Measurements from ENCODE around the gene IGFN1.

Gene IGFN1

DNA sequence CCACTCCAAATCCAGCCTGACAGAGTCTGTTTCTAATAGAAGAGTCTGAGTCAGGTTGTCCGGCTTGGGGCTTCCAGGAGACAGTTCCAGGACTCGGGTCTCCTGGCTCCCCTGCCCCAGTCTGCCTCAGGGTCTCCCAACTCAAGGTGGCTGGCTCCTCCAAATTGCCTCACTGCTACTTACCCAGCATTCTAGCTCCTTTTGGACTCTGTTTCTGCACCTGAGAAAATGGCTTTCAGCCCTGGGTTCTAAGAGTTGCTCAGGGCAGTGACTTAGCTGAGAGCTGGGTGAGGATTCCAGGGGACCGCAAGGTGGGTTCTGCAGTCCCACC lies 5.5 kb upstream of the IGFN1 start:
- DNase-seq (ENCODE audit: low read depth in 2 of 2) = no peak

GRCh38 chr1:201185527-201186128 lies 5.0 kb upstream of the IGFN1 start:
- DNase-seq (ENCODE audit: low read depth in 2 of 2) = no peak

- DNase-seq (ENCODE audit: low read depth in 2 of 2) = no peak
These were observed 4.4 kb upstream of the IGFN1 start for GRCh38 chr1:201186192-201186591.

- no peak for DNase-seq (ENCODE audit: low read depth in 2 of 2)
These were observed 1.5 kb upstream of the IGFN1 start for GRCh38 chr1:201189085-201189484.

DNA sequence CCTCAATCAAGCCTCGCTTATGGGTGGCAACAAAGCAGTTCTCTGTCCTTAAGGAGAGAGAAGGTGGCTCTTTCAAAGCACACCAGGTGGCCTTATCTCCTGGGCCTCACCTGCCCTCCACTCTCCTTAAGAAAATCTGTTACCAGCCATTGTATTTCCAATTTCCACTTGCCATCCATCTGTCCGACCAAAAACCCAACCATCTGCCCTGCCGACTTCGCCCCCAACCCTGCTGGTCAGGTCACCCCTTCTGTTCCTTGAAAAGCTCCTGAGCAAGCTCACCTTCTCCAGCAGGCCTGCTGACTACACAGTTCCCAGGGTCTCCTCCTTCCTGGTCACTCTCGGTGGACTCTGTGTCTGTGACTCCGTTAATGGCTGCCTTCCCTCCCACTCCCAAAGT lies 619 bp upstream of the IGFN1 start:
- DNase-seq (ENCODE audit: low read depth in 2 of 2) = no peak

DNA sequence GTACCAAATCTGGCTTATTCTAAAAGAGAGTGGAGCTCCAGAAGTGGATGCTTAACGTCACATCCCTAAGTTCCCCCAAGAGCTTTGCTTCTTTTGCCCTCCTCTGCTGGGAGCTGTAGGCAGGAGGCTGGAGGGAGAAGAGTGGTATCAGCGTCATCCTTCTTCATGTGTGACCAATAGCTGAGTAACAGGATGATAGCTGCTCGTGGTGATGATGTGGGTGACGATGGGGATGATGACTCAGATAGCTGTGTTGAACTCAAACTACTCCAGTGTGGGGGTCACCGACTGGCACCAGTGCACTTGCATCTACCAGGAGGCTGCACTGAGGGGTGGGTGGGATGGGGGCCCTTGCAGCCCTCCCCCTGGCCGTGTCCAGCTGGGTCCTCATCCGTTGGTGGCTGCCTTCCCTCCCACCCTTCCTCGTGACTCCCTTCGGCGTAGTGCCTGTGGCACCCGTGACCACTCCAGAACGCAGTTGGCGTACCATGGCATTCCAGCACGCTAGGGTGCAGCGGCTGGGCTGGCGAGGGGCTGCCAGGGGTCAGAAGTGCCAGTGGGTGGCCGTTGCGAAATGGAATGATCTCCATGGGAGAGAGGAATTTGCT lies 1.1 kb downstream of the IGFN1 start:
- DNase-seq (ENCODE audit: low read depth in 2 of 2) = no peak

GRCh38 chr1:201192261-201192788 lies 1.7 kb downstream of the IGFN1 start:
- no peak for DNase-seq (ENCODE audit: low read depth in 2 of 2)

- no peak for DNase-seq (ENCODE audit: low read depth in 2 of 2)
These were observed 3.4 kb downstream of the IGFN1 start for GRCh38 chr1:201194046-201194445.

- DNase-seq (ENCODE audit: low read depth in 2 of 2) = no peak
These were observed 8.0 kb downstream of the IGFN1 start for GRCh38 chr1:201198598-201198997.

DNA sequence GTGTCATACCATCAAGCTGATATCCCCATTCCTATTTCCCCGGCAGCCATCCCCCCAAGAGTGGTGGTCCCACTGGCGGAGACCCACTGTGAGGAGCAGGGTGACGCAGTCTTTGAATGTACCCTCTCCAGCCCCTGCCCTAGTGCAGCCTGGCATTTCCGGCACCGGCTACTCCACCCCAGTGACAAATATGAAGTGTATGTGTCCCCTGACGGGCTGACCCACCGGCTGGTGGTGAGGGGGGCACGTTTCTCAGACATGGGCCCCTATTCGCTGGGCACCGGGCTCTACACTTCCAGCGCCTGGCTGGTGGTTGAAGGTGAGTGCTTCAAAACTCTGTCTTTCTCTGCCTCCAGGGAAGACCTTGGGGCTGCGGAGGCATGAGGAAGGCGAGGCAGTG lies 14.4 kb downstream of the IGFN1 start:
- no peak for DNase-seq (ENCODE audit: low read depth in 2 of 2)

GRCh38 chr1:201206176-201206575 lies 15.6 kb downstream of the IGFN1 start:
- no peak for DNase-seq (ENCODE audit: low read depth in 2 of 2)

DNA sequence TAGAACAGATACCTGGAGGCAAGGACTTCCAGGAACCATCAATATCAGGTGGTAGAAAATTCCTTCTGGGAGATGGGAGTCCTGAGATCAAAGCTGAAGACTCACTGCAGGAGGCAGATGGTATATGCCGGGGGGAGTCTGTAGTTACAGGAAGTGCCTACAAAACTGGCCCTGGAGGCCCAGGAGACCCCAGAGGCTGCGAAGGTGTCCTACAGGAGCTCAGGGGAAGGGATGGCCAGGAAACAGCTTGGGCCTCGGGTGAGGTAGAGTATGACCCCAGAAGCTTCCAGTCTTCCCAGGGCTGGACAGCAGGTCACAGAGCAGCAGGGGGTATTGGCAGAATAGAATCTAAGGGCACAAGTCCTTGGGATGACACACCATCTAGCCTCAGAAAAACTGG lies 16.4 kb downstream of the IGFN1 start:
- no peak for DNase-seq (ENCODE audit: low read depth in 2 of 2)

GRCh38 chr1:201208236-201208635 lies 17.6 kb downstream of the IGFN1 start:
- DNase-seq (ENCODE audit: low read depth in 2 of 2) = no peak

DNA sequence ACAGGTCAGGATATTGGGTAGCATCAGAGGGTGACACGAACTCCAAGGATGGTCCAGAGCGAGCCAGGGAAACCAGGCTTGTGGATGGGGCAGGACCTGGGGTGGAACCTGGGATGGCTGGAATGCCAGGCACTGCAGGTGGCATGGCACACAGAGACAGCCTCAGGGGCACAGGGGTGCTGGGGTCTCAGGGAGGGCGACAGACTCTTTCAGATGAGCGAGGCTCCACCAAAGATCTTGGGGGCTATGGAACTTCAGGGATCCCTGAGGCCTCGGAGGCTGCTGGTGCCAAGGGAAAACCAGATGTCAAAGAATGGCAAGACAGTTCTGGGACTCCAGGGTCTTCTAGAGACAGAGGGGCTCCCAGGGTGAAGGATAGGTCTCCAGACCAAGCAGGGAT lies 21.4 kb downstream of the IGFN1 start:
- DNase-seq (ENCODE audit: low read depth in 2 of 2) = no peak

DNA sequence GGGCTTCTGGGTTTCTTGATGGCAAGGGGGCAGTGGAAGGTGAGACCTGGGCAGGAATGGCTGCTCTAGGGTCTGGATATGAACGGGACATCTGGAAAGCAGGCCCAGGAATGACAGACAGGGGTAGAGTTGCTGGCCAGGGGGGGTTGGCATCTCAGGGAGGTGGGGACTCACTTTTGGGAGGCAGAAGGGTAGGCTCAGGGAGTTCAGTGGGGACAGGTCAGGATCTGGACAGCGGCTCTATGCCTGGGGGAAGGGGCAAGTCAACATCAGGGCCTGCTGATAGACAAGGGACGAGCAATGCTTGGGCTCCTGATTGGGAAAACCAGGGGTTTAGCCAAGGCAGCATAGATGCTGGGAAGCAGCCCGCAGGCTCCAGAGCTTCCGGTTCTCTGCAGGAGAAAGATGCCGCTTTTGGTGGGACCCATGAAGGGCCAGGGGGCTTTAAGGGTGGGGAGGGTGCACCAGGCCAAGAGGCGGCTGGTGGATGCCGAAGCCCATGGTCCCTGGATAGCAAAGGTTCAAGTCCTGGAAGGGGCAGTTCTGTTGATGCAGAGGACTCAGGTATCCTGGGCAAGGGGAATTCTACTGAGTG lies 21.9 kb downstream of the IGFN1 start:
- no peak for DNase-seq (ENCODE audit: low read depth in 2 of 2)

- DNase-seq (ENCODE audit: low read depth in 2 of 2) = no peak
These were observed 22.6 kb downstream of the IGFN1 start for GRCh38 chr1:201213106-201213770.

- DNase-seq (ENCODE audit: low read depth in 2 of 2) = no peak
These were observed 23.3 kb downstream of the IGFN1 start for GRCh38 chr1:201213926-201214325.

DNA sequence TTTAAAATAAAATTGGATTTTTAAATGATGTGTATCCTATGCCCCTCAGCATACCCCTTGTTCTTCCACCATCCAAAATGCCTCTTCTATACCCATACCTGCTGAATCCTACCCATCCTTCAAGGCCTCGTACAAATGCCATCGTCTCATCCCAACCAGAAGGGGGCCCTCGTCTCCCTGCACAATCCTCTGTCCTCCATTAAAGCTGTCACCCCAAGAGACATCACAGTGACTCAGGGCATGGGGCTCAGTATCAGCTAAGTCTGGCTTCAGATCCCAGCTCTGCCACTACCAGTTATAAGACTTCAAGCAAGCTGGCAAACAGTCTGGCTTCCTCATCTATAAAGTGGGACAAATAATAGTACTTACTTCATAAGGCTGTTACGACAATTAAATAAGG lies 23.8 kb downstream of the IGFN1 start:
- no peak for DNase-seq (ENCODE audit: low read depth in 2 of 2)

GRCh38 chr1:201214886-201215285 lies 24.3 kb downstream of the IGFN1 start:
- no peak for DNase-seq (ENCODE audit: low read depth in 2 of 2)

DNA sequence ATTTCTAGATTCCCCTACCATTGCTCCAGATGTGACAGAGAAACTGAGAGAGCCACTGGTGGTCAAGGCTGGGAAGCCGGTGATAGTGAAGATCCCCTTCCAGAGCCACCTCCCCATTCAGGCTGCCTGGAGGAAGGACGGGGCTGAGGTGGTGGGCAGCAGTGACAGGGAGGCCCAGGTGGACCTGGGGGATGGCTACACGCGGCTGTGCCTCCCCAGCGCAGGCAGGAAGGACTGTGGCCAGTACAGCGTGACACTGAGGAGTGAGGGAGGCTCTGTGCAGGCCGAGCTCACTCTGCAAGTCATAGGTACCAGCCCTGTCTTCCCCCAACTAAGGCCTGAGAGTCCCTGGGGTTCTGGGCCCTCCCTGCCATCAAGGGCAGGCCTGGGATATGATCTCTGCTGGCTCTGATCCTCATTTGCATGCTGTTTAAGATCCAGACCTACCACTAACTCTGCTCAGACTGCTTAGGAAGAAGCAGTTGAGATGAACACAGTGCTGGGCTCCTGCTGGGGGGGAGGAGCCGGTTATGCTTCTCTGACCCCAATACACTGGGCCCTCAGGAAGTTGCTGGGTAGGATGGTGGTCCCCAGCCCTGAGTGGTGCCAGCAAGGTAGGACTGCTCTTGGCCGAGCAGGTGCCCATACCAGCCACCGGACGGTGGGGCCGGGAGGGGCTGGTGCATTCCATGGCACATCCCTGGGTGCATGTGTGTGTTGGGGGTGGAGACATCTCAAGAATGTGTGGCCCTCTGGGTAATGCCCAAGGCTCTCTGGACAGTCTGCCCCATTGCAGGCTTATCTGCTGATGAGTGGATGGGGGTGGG lies 25.1 kb downstream of the IGFN1 start:
- DNase-seq (ENCODE audit: low read depth in 2 of 2) = no peak

DNA sequence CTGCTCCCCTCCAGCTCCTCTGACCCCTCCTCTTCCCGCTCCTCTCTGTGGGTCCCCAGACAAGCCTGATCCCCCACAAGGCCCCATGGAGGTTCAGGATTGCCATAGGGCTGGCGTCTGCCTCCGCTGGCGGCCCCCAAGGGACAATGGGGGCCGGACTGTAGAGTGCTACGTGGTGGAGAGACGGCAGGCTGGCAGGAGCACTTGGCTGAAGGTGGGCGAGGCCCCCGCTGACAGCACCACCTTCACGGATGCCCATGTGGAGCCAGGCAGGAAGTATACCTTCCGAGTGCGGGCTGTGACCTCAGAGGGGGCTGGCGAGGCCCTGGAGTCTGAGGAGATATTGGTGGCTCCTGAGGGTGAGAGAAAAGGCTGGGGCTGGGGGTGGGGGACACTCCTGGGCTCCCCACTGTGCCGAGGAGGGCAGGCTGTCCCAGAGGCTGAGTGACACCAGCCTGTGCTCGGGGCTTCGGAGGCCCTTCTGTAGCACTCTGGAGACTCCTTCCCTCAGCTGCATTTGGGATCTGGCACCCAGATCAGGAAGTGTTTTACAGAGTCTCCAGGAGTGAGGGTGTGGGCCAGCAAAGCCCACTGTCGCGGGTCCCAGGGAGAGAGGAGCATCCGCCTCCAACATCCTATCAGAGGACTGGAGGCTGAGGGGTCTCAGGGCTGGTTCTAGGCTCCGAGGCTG lies 25.9 kb downstream of the IGFN1 start:
- no peak for DNase-seq (ENCODE audit: low read depth in 2 of 2)

- DNase-seq (ENCODE audit: low read depth in 2 of 2) = no peak
These were observed 26.5 kb downstream of the IGFN1 start for GRCh38 chr1:201217146-201217545.
